ENCODE measurements around the gene PPP1R7. TPM values are rescaled to one million over a fixed set of nuclear protein-coding genes. Genes with fewer than 3 reads are reported as not detected.
"Not testable (repeated sequence)": the region's sequence is repeated elsewhere in the genome, so short reads cannot be mapped to it uniquely, and the experiment has no call there.

The PPP1R7 gene
- total RNA-seq, 1 donor from 2014 or later = 70.3 TPM

GRCh38 chr2:241187101-241187917 is 37.0 kb downstream of the PPP1R7 start:
- DNase-seq = no peak
- intact Hi-C loops (cut with micrococcal nuclease) = no loop called here
- ATAC-seq = no peak

- ATAC-seq (no peak), DNase-seq (no peak)
- intact Hi-C loops (cut with micrococcal nuclease) = no loop called here
Observed at GRCh38 chr2:241187918-241188234, 37.6 kb downstream of the PPP1R7 start.

- intact Hi-C loops (cut with micrococcal nuclease) = no loop called here
- ATAC-seq (no peak), DNase-seq (no peak)
Observed at GRCh38 chr2:241188361-241189092, 38.3 kb downstream of the PPP1R7 start, which contains the start of gene ANO7. Gene ANO7 (plus strand): TSS chr2:241188677. CDS start chr2:241190064, 1,387 bp downstream.

DNA sequence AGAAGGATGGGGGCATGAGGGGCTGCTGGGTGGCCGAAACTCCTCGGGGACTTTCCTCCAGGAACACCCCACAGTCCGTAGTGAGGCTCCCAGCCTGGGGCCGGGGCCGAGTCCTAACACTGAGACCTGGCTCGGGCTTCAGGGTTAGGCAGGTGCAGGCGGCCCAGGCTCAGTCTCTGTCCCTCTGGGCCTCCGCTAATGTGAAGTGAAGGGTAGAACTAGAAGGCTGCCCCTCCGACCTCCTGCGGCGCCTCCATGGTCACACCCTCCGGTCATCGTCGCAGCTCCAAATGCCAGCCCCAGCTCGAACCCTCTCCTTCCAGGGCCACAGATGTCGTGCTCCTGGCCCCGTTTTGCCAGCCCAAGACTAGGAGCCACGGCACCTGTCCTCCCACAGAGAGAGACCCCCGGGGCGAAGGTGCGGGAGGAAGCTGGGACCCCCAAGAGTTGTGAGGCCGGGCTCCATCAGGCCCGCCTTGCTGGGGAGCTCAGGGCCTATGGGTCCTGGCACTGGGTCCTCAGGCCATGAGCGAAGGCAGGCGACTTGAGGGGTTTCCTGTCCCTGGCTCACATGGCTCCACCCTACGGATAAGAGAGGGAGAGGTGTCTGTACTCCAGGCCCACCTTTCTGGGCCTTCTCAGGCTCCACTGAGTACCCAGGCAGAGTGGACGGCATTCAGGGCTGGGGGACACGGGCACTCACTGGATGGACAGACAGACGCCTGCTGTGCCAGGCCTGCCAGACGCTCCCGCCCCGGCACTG is 39.0 kb downstream of the PPP1R7 start:
- no peak for DNase-seq
- ATAC-seq = no peak
- intact Hi-C loops (cut with micrococcal nuclease) = no loop called here

DNA sequence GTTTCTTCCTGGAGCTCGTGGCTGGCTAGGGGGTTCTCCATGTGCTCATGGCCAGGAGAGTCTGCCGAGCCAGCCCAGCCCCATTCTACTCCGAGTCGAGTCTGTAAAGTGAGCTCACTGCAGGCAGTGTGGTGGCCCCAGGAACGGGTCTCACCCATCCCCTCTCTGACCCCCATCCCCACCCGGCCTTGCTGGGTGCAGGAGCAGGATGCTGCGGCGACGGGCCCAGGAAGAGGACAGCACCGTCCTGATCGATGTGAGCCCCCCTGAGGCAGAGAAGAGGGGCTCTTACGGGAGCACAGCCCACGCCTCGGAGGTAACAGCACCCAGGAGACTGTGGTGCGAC is 39.6 kb downstream of the PPP1R7 start:
- DNase-seq (no peak), ATAC-seq (no peak)
- intact Hi-C loops (cut with micrococcal nuclease) = no loop called here

GRCh38 chr2:241190291-241190981 is 40.2 kb downstream of the PPP1R7 start:
- DNase-seq (no peak), ATAC-seq (no peak)
- intact Hi-C loops (cut with micrococcal nuclease) = no loop called here

DNA sequence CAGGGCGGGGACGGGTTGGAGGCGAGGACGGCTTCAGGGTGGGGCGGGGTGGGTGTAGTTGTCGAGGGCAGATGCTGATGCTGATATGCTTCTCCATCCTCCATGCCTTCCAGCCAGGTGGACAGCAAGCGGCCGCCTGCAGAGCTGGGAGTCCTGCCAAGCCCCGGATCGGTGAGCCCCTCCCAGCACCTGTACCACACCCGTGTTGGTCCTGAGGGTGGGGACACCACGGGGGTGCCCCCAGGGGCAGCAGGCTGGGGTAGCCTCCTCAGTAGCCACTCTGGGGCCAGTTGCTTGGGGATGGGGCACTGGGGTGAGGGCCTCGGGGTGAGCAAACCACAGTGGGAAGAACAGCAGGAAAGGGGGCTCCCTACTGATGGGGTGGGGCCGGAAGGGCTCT is 40.8 kb downstream of the PPP1R7 start:
- intact Hi-C loops (cut with micrococcal nuclease) = no loop called here
- no peak for DNase-seq
- ATAC-seq = no peak

- ATAC-seq (no peak), DNase-seq (no peak)
- intact Hi-C loops (cut with micrococcal nuclease) = no loop called here
Observed at GRCh38 chr2:241193271-241193670, 43.0 kb downstream of the PPP1R7 start.

DNA sequence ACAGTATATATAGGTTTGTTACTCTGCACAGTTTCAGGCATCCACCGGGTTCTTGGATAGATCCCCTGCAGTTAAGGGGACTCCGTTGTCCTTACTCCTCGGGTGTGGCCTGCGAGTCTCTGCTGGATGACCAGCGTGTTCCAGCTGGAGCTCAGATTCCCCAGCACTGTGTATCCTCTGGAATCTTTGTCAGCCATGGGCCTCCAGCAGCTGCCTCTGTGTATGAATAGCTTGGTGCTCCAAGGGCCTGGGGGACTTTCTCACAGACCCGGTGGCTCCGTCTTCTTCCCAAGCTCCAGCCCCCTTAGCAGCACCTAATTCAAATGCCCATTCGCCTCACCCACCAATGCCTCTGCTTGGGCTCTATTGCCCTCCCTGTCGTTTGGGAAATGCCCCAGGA is 44.5 kb downstream of the PPP1R7 start:
- DNase-seq (no peak), ATAC-seq (no peak)
- intact Hi-C loops (cut with micrococcal nuclease) = no loop called here

DNA sequence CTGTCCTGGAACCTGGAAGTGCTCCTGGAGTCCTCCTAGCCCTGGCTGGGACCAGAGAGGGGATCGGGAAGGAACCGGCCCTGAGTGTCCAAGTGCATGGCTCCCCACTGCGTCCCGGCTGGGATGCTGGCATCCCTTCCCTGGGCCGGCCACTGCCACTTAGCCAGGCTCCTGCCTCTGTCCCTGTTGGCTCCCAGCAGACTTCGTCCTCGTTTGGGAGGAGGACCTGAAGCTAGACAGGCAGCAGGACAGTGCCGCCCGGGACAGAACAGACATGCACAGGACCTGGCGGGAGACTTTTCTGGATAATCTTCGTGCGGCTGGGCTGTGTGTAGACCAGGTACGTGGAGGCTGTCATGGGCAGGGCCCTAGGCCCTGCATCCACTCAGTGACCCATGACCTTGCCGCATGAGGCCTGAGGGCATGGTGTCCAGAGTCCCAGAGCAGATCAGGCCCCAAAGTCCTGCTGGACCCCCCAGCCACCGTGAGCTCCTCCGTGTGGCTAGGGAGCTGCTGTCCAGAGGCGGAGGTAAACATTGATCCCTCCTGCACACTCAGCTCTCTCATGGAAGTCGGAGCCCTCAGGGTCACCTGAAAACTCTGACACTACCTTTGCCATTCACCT is 45.4 kb downstream of the PPP1R7 start:
- ATAC-seq (no peak), DNase-seq (no peak)
- intact Hi-C loops (cut with micrococcal nuclease) = no loop called here

DNA sequence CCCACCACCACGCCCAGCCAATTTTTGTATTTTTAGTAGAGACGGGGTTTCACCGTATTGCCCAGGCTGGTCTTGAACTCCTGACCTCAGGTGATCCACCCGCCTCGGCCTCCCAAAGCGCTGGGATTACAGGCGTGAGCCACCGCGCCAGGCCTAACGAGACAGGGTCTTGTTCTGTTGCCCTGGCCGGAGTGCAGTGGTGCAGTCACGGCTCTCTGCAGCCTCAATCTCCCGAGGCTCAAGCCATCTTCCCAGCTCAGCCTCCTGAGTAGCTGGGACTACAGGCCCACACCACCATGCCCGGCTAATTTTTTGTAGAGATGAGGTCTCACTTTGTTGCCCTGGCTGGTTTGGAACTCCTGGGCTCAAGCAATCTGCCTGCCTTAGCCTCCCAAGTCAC is 47.0 kb downstream of the PPP1R7 start:
- DNase-seq; ATAC-seq; intact Hi-C loops (cut with micrococcal nuclease): not testable (repeated sequence)

GRCh38 chr2:241197947-241198346 is 47.7 kb downstream of the PPP1R7 start:
- DNase-seq (no peak), ATAC-seq (no peak)
- intact Hi-C loops (cut with micrococcal nuclease) = no loop called here

DNA sequence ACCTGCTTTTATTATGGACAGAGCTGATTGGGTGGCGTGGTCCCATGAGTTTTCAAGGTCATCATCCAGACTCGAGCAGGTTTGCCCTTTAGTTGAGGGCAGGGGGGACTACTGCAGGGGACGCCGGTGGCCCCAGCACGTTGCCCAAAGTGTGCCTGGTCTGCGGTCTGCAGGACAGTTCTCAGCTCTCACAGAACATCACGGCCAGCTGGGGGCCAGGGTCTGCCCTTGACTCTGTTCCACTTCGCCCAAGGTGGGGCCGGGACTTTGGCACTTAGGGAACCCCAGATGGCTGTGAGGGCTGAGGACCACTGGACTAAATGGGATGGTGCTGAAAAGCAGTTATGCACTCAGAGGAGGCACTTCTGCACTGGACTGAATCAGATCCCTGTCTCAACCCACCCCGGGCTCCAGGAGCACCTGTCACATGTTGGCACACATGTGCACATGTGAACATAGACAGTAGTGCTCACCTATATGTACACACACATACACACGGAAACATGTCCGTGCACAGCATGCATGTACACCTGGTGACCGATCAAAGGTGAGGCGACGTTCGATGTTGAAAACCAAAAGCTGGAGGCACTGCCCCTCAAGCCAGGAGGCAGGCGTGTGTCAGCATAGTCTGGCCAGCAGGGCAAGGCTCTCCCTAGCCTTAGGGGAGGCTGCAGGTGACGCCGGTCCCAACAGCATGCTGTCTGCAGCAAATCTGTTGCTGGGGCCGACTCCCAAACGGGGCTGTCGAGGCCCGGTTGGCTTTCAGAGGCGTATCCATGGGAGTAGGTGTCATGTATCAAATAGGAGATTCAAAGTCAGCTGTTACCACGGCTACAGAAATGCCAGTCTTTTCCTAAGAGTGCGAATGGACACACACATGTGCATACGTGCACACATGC is 48.4 kb downstream of the PPP1R7 start:
- intact Hi-C loops (cut with micrococcal nuclease) = no loop called here
- no peak for ATAC-seq
- DNase-seq = no peak

DNA sequence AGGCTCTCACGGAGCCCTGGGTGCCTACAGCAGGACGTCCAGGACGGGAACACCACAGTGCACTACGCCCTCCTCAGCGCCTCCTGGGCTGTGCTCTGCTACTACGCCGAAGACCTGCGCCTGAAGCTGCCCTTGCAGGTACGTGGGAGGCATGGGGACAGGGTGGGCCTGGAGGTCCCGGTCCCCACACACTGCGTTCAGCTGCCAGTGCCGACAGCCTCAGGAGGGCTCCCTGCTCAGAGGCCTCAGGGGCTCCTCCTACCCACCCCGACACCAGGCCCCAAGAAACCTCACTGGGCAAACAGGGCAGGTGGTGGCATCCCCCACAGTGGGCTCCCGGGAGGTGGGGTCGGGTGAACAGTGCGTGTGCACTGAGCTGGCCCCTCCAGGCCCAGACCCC is 49.0 kb downstream of the PPP1R7 start:
- ATAC-seq (no peak), DNase-seq (no peak)

DNA sequence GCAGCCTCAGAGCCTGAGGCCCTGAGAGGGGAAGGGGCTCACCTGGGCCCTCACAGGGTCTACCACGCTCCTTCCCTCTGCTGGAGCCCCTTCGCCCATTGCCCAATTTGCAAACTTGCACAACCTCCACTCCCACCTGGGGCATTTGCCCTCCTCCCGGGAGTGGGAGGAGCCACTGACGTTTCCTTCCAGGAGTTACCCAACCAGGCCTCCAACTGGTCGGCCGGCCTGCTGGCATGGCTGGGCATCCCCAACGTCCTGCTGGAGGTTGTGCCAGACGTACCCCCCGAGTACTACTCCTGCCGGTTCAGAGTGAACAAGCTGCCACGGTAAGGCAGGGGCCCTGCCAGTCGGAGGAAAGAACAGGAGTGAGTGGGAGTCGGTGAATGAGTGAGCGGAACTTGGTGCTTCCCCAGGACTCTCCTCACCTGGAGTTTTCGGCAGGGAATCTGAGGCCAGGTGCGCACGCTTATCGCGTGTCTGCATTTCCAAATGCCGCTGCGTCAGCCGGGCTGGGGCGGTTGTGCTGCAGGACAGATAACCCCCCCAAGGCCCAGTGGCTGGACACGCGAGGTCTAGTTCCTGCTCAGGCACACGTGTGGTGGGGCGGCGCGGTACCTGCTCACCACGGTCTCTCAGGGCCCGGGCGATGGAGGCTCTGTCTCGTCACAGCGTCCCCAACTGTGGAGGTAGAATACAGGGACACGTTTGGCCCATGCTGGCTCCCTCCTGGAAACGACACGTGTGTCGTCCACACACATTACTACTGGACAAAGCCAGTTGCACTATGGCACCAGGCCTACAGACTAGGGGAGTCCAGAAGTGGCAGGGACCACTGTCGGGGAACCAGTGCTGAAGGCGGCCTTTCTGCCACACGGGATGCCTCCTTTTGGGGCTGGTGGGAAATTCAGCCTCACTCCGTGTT is 49.9 kb downstream of the PPP1R7 start:
- intact Hi-C loops (cut with micrococcal nuclease) = no loop called here
- ATAC-seq (no peak), DNase-seq (no peak)

More for the DNA sequence above, 49.0 kb downstream of the PPP1R7 start:
- intact Hi-C loops (cut with micrococcal nuclease) = no loop called here

DNA sequence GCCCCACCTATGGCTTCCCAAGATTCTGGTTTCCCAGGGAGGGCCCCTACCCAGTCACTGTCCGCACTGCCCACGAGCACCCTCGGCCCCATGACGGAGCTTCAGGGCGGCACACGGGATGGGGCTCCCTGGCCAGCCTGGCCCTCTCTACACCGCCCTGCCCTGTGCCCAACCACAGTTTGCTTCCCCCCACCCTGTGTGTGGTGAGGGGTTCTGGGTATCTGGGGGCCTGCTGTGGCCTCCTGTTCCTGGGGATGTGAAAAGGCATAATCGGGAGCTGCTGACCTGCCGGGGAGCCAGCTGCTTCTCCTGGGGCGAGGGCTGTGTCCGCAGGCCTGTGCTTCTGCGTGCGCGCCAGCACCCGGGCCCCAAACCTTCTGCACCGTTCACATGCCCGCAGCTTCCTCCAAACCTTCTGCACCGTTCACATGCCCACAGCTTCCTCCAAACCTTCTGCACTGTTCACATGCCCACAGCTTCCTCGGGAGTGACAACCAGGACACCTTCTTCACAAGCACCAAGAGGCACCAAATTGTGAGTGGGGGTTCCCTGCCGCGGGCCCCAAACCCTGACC is 50.6 kb downstream of the PPP1R7 start:
- intact Hi-C loops (cut with micrococcal nuclease) = no loop called here
- ATAC-seq = no peak
- no peak for DNase-seq

Measured in left ventricle myocardium superior (tissue), 1 donor.